ENCODE measurements around the gene GRK5.

- no peak for TF ChIP-seq EZH2phosphoT487 (IDR thresholded peaks at IDR 0.05; ENCODE audit: borderline replicate concordance, low read length)
- TF ChIP-seq, protein P1, sequence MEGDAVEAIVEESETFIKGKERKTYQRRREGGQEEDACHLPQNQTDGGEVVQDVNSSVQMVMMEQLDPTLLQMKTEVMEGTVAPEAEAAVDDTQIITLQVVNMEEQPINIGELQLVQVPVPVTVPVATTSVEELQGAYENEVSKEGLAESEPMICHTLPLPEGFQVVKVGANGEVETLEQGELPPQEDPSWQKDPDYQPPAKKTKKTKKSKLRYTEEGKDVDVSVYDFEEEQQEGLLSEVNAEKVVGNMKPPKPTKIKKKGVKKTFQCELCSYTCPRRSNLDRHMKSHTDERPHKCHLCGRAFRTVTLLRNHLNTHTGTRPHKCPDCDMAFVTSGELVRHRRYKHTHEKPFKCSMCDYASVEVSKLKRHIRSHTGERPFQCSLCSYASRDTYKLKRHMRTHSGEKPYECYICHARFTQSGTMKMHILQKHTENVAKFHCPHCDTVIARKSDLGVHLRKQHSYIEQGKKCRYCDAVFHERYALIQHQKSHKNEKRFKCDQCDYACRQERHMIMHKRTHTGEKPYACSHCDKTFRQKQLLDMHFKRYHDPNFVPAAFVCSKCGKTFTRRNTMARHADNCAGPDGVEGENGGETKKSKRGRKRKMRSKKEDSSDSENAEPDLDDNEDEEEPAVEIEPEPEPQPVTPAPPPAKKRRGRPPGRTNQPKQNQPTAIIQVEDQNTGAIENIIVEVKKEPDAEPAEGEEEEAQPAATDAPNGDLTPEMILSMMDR (conservative IDR thresholded peaks at IDR 0.05; ENCODE audit: low read depth, low read length) = no peak
- no peak for TF ChIP-seq EZH2 (IDR thresholded peaks at IDR 0.05; ENCODE audit: low read length, unreplicated experiment)
These were observed 157.6 kb downstream of the GRK5 start for GRCh38 chr10:119364645-119365600.
